Measurements from ENCODE around the gene RAX2. TPM values are rescaled to one million over a fixed set of nuclear protein-coding genes. Genes with fewer than 3 reads are reported as not detected.

Gene RAX2
- total and polyA plus RNA-seq, 9 of the 15 experiments (the other 6 are each of a cell fraction or from before 2014, with no cell fraction given), result not detected

DNA sequence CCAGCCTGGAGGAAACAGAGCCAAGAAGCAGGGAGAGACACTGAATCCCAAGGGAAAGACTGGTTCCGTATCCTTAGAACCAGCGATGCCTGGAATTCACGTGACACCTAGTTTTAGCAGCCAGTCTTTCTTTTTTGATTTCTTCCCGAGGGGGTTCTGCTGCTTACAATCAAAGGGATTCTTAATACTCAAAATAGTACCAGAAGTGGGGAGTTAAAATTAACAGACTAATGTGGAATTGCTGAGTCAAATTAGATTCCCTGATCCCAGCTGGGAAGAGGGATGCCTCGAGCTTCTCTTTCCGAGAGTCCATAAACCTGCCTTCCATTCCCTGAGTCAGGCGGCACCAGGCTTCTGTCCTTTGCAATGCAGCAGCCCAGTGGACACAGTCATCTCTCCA, 18.9 kb upstream of the RAX2 start:
- ATAC-seq, result no peak
- Histone ChIP-seq H3K27ac (ENCODE audit: extremely low read depth, low read depth, low read length) (no peak overlapping the region), H2AFZ (ENCODE audit: low read depth, low read length) (no peak overlapping the region), H3K4me1 (replicated peaks in 1 of 2; ENCODE audit: control insufficient read depth in 2 of 2, insufficient read depth in 2 of 2, low read length in 2 of 2) (peaks cover 0 to 9% of the 10 kb centered on the region in 2 experiments; a peak in 2 of 5 replicates), H3K9me1 (ENCODE audit: control insufficient read depth, insufficient read depth, low read length) (no peaks in the 10 kb centered on the region), H3K79me2 (ENCODE audit: control insufficient read depth, insufficient read depth, low read length) (no peaks in the 10 kb centered on the region; the same call in 2 of the 3 replicates), H3K36me3 (ENCODE audit: control insufficient read depth, insufficient read depth, low read length) (no peaks in the 10 kb centered on the region), H4K20me1 (replicated peaks; ENCODE audit: control insufficient read depth, insufficient read depth, low read length) (no peaks in the 10 kb centered on the region), H3K9me3 (replicated peaks; ENCODE audit: control insufficient read depth, insufficient read depth, low read depth, low read length) (0 out of 2 replicates have a peak, but pooled peaks cover 2% of the 10 kb centered on the region), H3K27me3 (ENCODE audit: control insufficient read depth in 2 of 2, insufficient read depth in 2 of 2, low read length in 2 of 2) (peaks cover 0 to 9% of the 10 kb centered on the region in 2 experiments; a peak in 1 of 5 replicates), H3K4me2 (ENCODE audit: insufficient read depth, low read length) (no peak overlapping the region), H3K9ac (ENCODE audit: insufficient read depth in 1 of 2, low read depth in 2 of 2, low read length in 2 of 2) (no peak overlapping the region), H3K4me3 (no peak overlapping the region)
- ChIA-PET POLR2A (no interaction called here), CTCF (ENCODE audit: low intra/inter-chr PET ratio) (no interaction called here)
- intact Hi-C loops (cut with micrococcal nuclease) (no loop called here), in situ Hi-C loops (cut with MboI) (no loop called here)
- 58% methylated on average over 7 of the region's 7 CpGs for WGBS (ENCODE audit: insufficient coverage, low coverage, missing lambda C conversion rate)
- BruUV-seq (replicated peaks), result no TSS peak
- FAIRE-seq, result no peak
- no peak for TF ChIP-seq GATAD2A (IDR thresholded peaks at IDR 0.05)
- no peak for TF ChIP-seq TRIM28 (IDR thresholded peaks at IDR 0.05)
- TF ChIP-seq TAF1 (IDR thresholded peaks at IDR 0.05; ENCODE audit: control insufficient read depth, extremely low read depth, insufficient read depth, low read length, severe bottlenecking), result no peak
- TF ChIP-seq TCFL5 (CRISPR knock-in tag; conservative IDR thresholded peaks at IDR 0.05), result no peak
- TF ChIP-seq ZNF707 (CRISPR knock-in tag; conservative IDR thresholded peaks at IDR 0.05), result peak; percentile 88
- DNase-seq (ENCODE audit: extremely low read depth in 1 of 4, low spot score in 3 of 4), result no peak

DNA sequence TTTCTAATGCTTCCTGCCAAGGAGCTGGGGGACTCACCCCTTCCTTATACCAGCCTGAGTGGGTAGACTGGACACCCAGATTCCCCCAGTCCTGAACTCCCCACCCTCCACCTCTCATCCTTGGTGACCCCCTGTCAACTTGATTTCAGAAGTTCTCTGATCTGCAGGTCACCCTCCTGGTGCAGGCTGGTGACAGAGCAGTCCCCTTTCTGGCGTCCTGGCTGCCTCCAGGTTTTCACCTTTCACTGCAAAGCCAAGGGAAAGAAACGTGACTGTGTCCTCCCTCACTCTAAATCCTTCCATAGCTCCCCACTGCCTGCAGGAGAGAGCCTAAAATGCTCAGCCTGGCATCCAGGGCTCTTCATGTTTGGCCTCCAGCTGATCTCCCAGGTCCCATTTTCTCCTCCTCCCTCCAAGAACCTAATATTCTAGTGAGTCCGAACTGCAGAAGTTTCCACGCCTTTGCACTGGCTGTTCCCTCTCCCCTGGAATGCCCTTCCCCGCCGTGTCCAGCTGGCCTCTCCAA, 18.2 kb upstream of the RAX2 start:
- no peak for FAIRE-seq
- no peak overlapping the region for H3K9ac ChIP-seq (ENCODE audit: insufficient read depth in 1 of 2, low read depth in 2 of 2, low read length in 2 of 2)
- TF ChIP-seq RBM17 (IDR thresholded peaks at IDR 0.05; ENCODE audit: borderline replicate concordance, low read depth, low read length), result no peak
- TF ChIP-seq KDM1A (IDR thresholded peaks at IDR 0.05), result peak; percentile 37 to 57; a peak in 2 of 4 replicates
- no peak for TF ChIP-seq ZNF124 (CRISPR knock-in tag; IDR thresholded peaks at IDR 0.05)
- no peak for TF ChIP-seq TFAM (CRISPR knock-in tag; conservative IDR thresholded peaks at IDR 0.05)
- no peak for TF ChIP-seq TCFL5 (CRISPR knock-in tag; conservative IDR thresholded peaks at IDR 0.05)
- no peak for TF ChIP-seq TGIF2 (CRISPR knock-in tag; IDR thresholded peaks at IDR 0.05)
- TF ChIP-seq RB1 (IDR thresholded peaks at IDR 0.05; ENCODE audit: low read depth), result no peak
- TF ChIP-seq, protein P1, sequence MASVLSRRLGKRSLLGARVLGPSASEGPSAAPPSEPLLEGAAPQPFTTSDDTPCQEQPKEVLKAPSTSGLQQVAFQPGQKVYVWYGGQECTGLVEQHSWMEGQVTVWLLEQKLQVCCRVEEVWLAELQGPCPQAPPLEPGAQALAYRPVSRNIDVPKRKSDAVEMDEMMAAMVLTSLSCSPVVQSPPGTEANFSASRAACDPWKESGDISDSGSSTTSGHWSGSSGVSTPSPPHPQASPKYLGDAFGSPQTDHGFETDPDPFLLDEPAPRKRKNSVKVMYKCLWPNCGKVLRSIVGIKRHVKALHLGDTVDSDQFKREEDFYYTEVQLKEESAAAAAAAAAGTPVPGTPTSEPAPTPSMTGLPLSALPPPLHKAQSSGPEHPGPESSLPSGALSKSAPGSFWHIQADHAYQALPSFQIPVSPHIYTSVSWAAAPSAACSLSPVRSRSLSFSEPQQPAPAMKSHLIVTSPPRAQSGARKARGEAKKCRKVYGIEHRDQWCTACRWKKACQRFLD (CRISPR knock-in tag; IDR thresholded peaks at IDR 0.05), result no peak
- TF ChIP-seq ZNF224 (CRISPR knock-in tag; IDR thresholded peaks at IDR 0.05), result no peak
- no peak for TF ChIP-seq STAT5A (IDR thresholded peaks at IDR 0.05; ENCODE audit: borderline replicate concordance, low read length)
- no peak for TF ChIP-seq TCF7 (IDR thresholded peaks at IDR 0.05; ENCODE audit: borderline replicate concordance)
- no peak for TF ChIP-seq SIN3B (IDR thresholded peaks at IDR 0.05; ENCODE audit: low read depth)
- TF ChIP-seq RBM25 (IDR thresholded peaks at IDR 0.05; ENCODE audit: low read depth, low read length, severe bottlenecking), result peak; percentile 13

More for the DNA sequence above, 18.2 kb upstream of the RAX2 start:
- Histone ChIP-seq H3K27ac (ENCODE audit: extremely low read depth, low read depth, low read length) (no peak overlapping the region), H2AFZ (ENCODE audit: low read depth, low read length) (no peak overlapping the region), H3K4me2 (ENCODE audit: insufficient read depth, low read length) (no peak overlapping the region), H3K27me3 (ENCODE audit: control insufficient read depth in 2 of 2, insufficient read depth in 2 of 2, low read length in 2 of 2) (peaks cover 0 to 9% of the 10 kb centered on the region in 2 experiments; a peak in 1 of 5 replicates), H3K9me1 (ENCODE audit: control insufficient read depth, insufficient read depth, low read length) (no peaks in the 10 kb centered on the region), H3K36me3 (ENCODE audit: control insufficient read depth, insufficient read depth, low read length) (no peaks in the 10 kb centered on the region), H3K9me3 (replicated peaks; ENCODE audit: control insufficient read depth, insufficient read depth, low read depth, low read length) (0 out of 2 replicates have a peak, but pooled peaks cover 2% of the 10 kb centered on the region), H3K79me2 (ENCODE audit: control insufficient read depth, insufficient read depth, low read length) (peaks cover 6% of the 10 kb centered on the region), H4K20me1 (replicated peaks; ENCODE audit: control insufficient read depth, insufficient read depth, low read length) (no peaks in the 10 kb centered on the region), H3K4me3 (no peak overlapping the region), H3K4me1 (replicated peaks in 1 of 2; ENCODE audit: control insufficient read depth in 2 of 2, insufficient read depth in 2 of 2, low read length in 2 of 2) (peaks cover 0 to 16% of the 10 kb centered on the region in 2 experiments; a peak in 2 of 5 replicates)
- ChIA-PET CTCF (ENCODE audit: low intra/inter-chr PET ratio) (no interaction called here), POLR2A (no interaction called here)
- DNase-seq (ENCODE audit: extremely low read depth in 1 of 4, low spot score in 3 of 4) (no peak), ATAC-seq (no peak)
- 25% methylated on average over 6 of the region's 6 CpGs for WGBS (ENCODE audit: insufficient coverage, low coverage, missing lambda C conversion rate)
- BruUV-seq (replicated peaks), result no TSS peak
- in situ Hi-C loops (cut with MboI), result no loop called here
- intact Hi-C loops (cut with micrococcal nuclease), result no loop called here

Data from K562 (cell line).